Tibial nerve (tissue), 4 donors: ENCODE data around the gene ZP1.

ENCODE experiments used
- CTCF ChIP-seq, 5 experiments: fragments of 200-600 bp in 3 of 5; fragments of 450-650 bp in 2 of 5; sonication (generic) in 3 of 5; IDR thresholded peaks; one replicate each; pipeline ENCODE4 v1.5.1; 2016 to 2019; ENCODE audit warnings: antibody characterized with exemption in 5 of 5, mild to moderate bottlenecking in 3 of 5, moderate library complexity in 2 of 5
- EP300 ChIP-seq, 2 donors: sonication (generic); formaldehyde crosslinking; IDR thresholded peaks; one replicate each; pipeline ENCODE4 v1.6.1; 2017; ENCODE audit warnings: antibody characterized with exemption in 2 of 2, mild to moderate bottlenecking in 1 of 2

GRCh38 chr11:60923326-60923725, 56.0 kb downstream of the ZP1 start:
- TF ChIP-seq CTCF (IDR thresholded peaks at IDR 0.05) (no peak), EP300 (IDR thresholded peaks at IDR 0.05) (no peak)
